Bronchial epithelial cell (primary cell): Measurements from ENCODE around the gene FAM81B. TPM values are rescaled to one million over a fixed set of nuclear protein-coding genes. Genes with fewer than 3 reads are reported as not detected.

Experiments used
- DNase-seq: peaks from one replicate; pipeline ENCODE4 v3.0.0-alpha.2; 2010; ENCODE audit warnings: low read depth
- FAIRE-seq: peaks from 2 replicates; lab custom pipeline; 2011; peaks lifted over from hg19 to GRCh38; lab: Jason Lieb, UNC
- H3K27me3 ChIP-seq: 2 replicates; pipeline ENCODE4 v1.5.1; 2011; ENCODE audit warnings: low read length; ENCODE audit not compliant: control insufficient read depth, insufficient read depth
- H3K36me3 ChIP-seq: 2 replicates; pipeline ENCODE4 v1.5.1; 2011; ENCODE audit warnings: low read length; ENCODE audit not compliant: control insufficient read depth, insufficient read depth
- H3K4me3 ChIP-seq: 2 replicates; pipeline ENCODE4 v1.5.1; 2011; ENCODE audit warnings: mild to moderate bottlenecking, low read depth, low read length, control low read depth
- total RNA-seq: library from RNA; depleted of rRNA; stranded (reverse); fragments of >200 nt; gene quantifications from 2 replicates; pipeline ENCODE4 v1.2.1, GENCODE V29; 2014
- TF ChIP-seq, protein P1 (sequence below): IDR thresholded peaks from 2 replicates; pipeline ENCODE4 v1.5.1; 2011; ENCODE audit warnings: mild to moderate bottlenecking, moderate library complexity, low read length, control low read depth, inconsistent platforms; ENCODE audit not compliant: insufficient read depth, severe bottlenecking

Gene FAM81B
- total RNA-seq, 1 donor from 2014 or later = not detected

DNA sequence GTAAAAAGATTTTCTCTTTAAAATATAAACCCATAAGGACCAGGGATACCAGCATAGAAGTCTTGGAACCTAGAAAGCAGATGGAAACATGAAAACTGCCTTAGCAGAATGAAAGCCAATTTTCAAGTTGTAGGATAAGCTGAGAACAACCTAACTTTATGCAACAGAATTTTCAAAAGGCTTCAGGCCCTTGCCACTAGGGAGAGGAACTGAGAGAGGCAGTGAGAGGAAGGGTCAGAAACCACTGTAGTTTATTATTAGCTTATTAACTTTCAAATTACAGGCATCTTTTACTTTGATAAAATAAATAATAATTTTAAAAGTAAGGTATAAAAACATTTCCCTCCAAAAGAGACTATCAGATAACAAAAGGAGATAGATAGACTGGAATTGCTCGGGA, 33.4 kb downstream of the FAM81B start:
- TF ChIP-seq, protein P1, sequence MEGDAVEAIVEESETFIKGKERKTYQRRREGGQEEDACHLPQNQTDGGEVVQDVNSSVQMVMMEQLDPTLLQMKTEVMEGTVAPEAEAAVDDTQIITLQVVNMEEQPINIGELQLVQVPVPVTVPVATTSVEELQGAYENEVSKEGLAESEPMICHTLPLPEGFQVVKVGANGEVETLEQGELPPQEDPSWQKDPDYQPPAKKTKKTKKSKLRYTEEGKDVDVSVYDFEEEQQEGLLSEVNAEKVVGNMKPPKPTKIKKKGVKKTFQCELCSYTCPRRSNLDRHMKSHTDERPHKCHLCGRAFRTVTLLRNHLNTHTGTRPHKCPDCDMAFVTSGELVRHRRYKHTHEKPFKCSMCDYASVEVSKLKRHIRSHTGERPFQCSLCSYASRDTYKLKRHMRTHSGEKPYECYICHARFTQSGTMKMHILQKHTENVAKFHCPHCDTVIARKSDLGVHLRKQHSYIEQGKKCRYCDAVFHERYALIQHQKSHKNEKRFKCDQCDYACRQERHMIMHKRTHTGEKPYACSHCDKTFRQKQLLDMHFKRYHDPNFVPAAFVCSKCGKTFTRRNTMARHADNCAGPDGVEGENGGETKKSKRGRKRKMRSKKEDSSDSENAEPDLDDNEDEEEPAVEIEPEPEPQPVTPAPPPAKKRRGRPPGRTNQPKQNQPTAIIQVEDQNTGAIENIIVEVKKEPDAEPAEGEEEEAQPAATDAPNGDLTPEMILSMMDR = no peak
- Histone ChIP-seq H3K4me3 (no peak overlapping the region), H3K27me3 (no peaks in the 10 kb centered on the region), H3K36me3 (no peaks in the 10 kb centered on the region)
- no peak for DNase-seq
- no peak for FAIRE-seq

DNA sequence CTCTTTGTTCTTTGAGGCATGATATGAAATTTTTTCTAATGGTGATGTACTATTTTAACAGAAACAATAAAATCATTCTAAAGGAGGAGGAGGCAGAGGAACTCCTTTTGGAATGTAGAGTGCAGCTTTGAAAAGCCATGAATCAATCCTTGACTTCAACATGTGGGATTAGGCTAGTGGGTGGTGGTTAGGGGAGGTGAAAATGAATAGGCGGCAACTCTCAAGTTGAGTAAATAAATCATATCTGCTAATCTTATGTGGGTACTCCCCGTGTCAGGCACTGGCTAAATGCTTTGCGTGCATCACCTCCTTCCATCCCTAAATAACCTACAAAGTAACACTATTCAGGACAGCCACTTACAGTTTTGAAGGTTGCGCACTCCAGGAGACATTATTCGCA, 35.1 kb downstream of the FAM81B start:
- no peaks in the 10 kb centered on the region for H3K36me3 ChIP-seq
- no peaks in the 10 kb centered on the region for H3K27me3 ChIP-seq
- TF ChIP-seq, protein P1 = no peak
- no peak for FAIRE-seq
- H3K4me3 ChIP-seq = no peak overlapping the region
- DNase-seq = no peak

DNA sequence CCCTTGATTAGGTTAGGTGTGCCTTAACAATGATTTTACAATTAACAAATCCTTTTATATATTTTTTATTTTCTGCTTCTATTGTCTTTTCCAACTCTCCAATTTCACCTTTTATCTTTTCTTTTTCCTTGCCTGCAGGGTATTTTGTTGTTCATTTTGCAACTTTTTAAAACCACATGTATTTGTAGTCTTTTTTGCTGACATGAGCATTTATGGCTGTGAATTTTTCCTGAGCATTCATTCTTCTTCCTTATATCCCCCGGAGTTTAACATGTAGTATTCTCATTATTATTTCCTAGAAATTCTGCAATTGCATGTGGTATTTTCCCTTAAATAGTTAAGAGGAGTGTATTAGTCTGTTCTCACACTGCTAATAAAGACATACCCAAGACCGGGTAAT, 41.6 kb downstream of the FAM81B start:
- H3K36me3 ChIP-seq = no peaks in the 10 kb centered on the region
- no peak overlapping the region for H3K4me3 ChIP-seq
- H3K27me3 ChIP-seq = no peaks in the 10 kb centered on the region
- FAIRE-seq = no peak
- TF ChIP-seq, protein P1 = no peak
- no peak for DNase-seq

DNA sequence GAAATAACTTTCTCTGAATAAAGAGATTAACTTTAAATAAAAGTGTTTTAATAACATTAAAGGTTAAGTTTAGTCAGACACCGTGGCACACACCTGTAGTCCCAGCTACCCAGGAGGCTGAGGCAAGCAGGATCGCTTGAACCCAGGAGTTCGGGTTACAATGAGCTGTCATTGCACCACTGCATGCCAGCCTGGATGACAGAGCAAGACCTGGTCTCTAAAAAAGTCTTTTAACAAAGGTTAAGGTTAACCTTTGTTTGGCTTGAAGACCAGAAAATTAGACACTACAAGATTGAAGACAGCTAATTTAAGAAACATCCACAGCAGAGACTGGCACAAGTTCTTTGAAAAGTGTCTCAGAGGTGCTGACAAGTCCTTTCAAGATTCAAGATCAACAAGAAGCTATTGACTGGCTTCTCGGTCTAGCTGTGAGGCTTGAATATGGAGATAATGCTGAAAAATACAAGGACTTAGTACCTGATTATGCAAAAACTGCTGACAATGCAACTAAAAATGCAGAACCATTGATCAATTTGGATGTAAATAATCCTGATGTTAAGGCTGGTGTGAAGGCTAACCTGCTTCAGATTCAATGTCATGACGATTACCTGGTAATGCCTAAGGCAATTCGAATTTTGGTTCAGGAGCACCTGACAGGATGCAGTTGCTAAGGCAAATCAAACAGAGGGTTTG, 48.8 kb downstream of the FAM81B start:
- TF ChIP-seq, protein P1 = no peak
- peaks cover 10% of the 10 kb centered on the region for H3K27me3 ChIP-seq
- DNase-seq (no peak), FAIRE-seq (no peak)
- H3K36me3 ChIP-seq = no peaks in the 10 kb centered on the region
- H3K4me3 ChIP-seq = no peak overlapping the region

DNA sequence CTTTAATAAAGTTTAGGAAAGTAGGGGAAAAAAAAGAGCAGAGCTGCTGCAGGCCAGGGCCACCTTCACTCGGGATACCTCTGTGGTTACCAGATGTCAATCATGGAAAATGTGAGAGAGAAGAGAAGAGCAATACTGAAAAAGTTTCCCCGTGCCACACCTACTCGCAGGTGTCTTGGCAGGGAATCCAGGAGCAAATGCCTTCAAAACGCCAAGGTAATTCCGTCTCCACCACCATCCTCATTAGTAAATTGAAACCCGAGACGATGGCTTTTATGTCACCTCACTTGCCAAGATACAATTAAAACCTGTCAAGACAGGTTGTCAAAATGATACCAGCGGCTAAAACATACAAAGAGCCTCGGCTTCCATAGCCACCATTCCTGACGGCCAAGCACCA, 49.7 kb downstream of the FAM81B start:
- FAIRE-seq = no peak
- peak; percentile 25 for DNase-seq
- no peaks in the 10 kb centered on the region for H3K36me3 ChIP-seq
- H3K27me3 ChIP-seq = peaks cover 10% of the 10 kb centered on the region
- H3K4me3 ChIP-seq = no peak overlapping the region
- TF ChIP-seq, protein P1 = no peak

DNA sequence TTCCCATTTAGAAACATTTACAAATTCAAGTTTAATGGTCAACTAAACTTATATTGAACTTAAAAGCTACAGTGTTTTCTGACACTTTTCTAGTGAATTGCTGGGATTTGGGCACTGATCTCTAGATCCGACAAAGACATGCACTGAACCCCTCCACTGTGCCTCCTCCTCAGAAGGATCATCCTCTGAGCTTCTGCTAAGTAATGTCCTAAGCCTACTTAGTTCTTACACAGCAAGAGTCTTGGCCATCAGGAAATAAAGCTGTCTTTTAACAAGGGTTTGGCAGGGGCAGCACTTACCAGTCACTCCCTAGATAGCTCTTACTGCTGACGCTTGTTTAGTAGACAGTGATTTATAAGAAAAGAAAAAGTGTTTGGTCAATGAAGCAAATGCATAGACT, 50.5 kb downstream of the FAM81B start:
- Histone ChIP-seq H3K4me3 (no peak overlapping the region), H3K27me3 (peaks cover 10% of the 10 kb centered on the region), H3K36me3 (no peaks in the 10 kb centered on the region)
- FAIRE-seq (no peak), DNase-seq (no peak)
- TF ChIP-seq, protein P1 = no peak
